Common myeloid progenitor, CD34-positive (primary cell): ENCODE data around the gene LTB4R2.

Experiments
- CTCF ChIA-PET: fragments of 350-600 bp; sonication (Branson Sonifier 250); formaldehyde crosslinking; loops from one replicate; lab custom pipeline; 2021; ENCODE audit warnings: antibody characterized with exemption; lab: Charles Lee
- POLR2A ChIA-PET: fragments of 350-600 bp; sonication (Branson Sonifier 250); formaldehyde crosslinking; loops from one replicate; lab custom pipeline; 2021; ENCODE audit warnings: antibody characterized with exemption; lab: Charles Lee
- DNase-seq, 3 donors: peaks; one replicate each; pipeline versions ENCODE4 v3.0.0 to v3.0.0-alpha.2; 2013
- H3K27ac ChIP-seq, 2 experiments: 1 replicate in 1 of 2; 2 replicates in 1 of 2; pipeline ENCODE4 v1.7.0; 2013; ENCODE audit warnings: inconsistent platforms in 2 of 2, low read length in 2 of 2, mild to moderate bottlenecking in 2 of 2, low read depth in 1 of 2, moderate library complexity in 1 of 2; ENCODE audit not compliant: severe bottlenecking in 2 of 2, insufficient read depth in 1 of 2, poor library complexity in 1 of 2
- H3K27me3 ChIP-seq, 5 experiments: replicated peaks in 2 of 5; 1 replicate in 3 of 5; 2 replicates in 2 of 5; pipeline versions ENCODE4 v1.6.1 to v1.7.0; 2013; ENCODE audit warnings: low read length in 4 of 5, mild to moderate bottlenecking in 2 of 5, moderate library complexity in 2 of 5, inconsistent platforms in 1 of 5; ENCODE audit not compliant: insufficient read depth in 5 of 5, control insufficient read depth in 4 of 5
- H3K36me3 ChIP-seq, 4 experiments: 1 replicate in 2 of 4; 2 replicates in 2 of 4; pipeline versions ENCODE4 v1.6.1 to v1.7.0; 2013; ENCODE audit warnings: low read length in 3 of 4, control low read depth in 1 of 4, mild to moderate bottlenecking in 1 of 4; ENCODE audit not compliant: control insufficient read depth in 4 of 4, insufficient read depth in 4 of 4
- H3K4me1 ChIP-seq, 4 experiments: 1 replicate in 3 of 4; 2 replicates in 1 of 4; pipeline versions ENCODE4 v1.6.1 to v1.7.1; 2013; ENCODE audit warnings: low read length in 3 of 4, mild to moderate bottlenecking in 3 of 4, control low read depth in 1 of 4, inconsistent platforms in 1 of 4, moderate library complexity in 1 of 4; ENCODE audit not compliant: control insufficient read depth in 4 of 4, insufficient read depth in 4 of 4; ENCODE audit errors: control extremely low read depth in 1 of 4
- H3K4me3 ChIP-seq, 7 experiments: 1 replicate in 4 of 7; 2 replicates in 3 of 7; pipeline versions ENCODE4 v1.5.1 to v1.7.0; 2013; ENCODE audit warnings: mild to moderate bottlenecking in 7 of 7, low read length in 6 of 7, moderate library complexity in 6 of 7, inconsistent platforms in 2 of 7, low read depth in 2 of 7, control low read depth in 1 of 7; ENCODE audit not compliant: insufficient read depth in 4 of 7, control insufficient read depth in 1 of 7; ENCODE audit errors: extremely low read depth in 1 of 7
- H3K9me3 ChIP-seq, 5 experiments: 1 replicate in 4 of 5; 2 replicates in 1 of 5; pipeline versions ENCODE4 v1.6.1 to v1.7.1; 2013; ENCODE audit warnings: low read length in 4 of 5, mild to moderate bottlenecking in 2 of 5, inconsistent platforms in 1 of 5, low read depth in 1 of 5, moderate library complexity in 1 of 5; ENCODE audit not compliant: control insufficient read depth in 4 of 5, insufficient read depth in 2 of 5; ENCODE audit errors: control extremely low read depth in 1 of 5
- WGBS: methylation state at CpG from one replicate; pipeline ENCODE4 v1.1.5; 2013; ENCODE audit not compliant: insufficient coverage; 5-methylcytosine and 5-hydroxymethylcytosine counted together

The LTB4R2 gene

DNA sequence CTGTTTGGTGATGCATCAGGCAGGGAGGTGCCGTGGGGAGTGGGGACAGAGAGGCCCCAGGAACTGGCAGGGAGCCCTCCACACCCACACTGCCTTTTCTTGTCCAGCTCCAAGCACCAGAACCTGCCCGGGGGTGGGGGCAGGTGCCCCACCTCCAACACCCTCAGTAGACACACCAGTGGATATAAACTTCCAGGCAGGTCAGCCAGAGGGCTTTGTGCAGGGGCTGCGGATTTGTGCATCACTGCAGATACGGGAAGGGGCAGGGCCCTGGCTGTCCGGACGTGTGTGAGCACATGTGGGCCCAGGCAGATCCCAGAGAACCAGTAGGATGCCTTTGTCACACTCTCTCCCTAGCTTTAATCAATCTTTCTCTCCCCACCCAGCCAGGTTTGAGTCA, 45.6 kb upstream of the LTB4R2 start:
- CTCF ChIA-PET, result interaction anchor here (1.2 to 2.2 kb wide), 8 partner anchors 13 to 44 kb away, joined by 3 to 9 read pairs (median 4); partner anchors contain the start of genes CIDEB and TINF2
- Histone ChIP-seq H3K4me3 (no peak overlapping the region), H3K27me3 (no peaks in the 10 kb centered on the region), H3K36me3 (peaks cover 0 to 33% (median 19%) of the 10 kb centered on the region in 4 experiments), H3K9me3 (no peaks in the 10 kb centered on the region), H3K4me1 (no peaks in the 10 kb centered on the region), H3K27ac (no peak overlapping the region)
- no peak for DNase-seq
- POLR2A ChIA-PET, result no interaction called here
- 85% methylated on average over 5 of the region's 6 CpGs for WGBS

DNA sequence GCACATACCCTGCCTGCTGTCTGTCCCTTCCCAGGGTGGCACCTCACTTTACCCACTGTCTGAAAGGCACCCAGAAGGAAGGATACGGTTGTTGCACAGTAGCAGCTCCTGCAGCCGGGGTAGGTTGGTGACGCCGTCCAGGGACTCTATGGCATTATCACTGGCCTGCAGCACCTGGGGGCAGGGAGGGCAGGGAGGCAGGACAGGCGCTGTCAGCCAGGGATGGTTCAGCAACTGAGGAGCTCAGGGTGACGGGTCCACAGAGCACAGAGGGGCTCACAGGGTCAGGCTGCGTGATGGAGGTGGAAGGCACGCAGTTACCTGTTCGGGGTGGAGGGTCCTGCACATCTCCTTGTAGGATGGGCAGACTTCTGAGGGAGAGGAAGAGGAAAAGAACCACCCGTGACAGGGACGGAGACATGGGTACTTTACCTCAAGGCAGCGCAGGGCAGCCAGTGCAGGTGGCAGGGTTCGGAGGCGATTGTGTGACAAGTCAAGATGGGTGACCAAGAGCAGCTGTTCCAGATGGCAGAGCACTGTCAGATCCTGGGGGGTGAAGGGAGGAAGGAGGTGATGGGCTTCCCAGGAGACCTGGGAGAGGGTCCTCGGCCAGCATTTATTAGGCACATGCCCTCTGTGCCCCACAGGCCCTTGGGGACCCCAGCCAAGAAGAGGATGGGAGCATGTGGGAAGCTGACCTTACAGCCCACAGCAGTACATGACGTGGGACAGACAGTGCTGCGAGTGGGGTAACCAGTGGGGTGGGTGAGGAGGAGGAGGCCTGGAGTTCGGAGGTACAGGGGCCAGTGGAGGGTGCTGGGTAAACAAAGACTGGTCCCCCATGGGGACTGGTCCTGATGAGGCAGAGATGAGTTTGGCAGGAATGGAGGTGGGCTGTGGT, 43.3 kb upstream of the LTB4R2 start:
- ChIA-PET CTCF (interaction anchor here (0.6 to 7.7 kb wide), 6 partner anchors 14 to 158 kb away, joined by 3 to 57 read pairs (median 6); partner anchors contain the start of genes DHRS1, NOP9 and TINF2), POLR2A (no interaction called here)
- Histone ChIP-seq H3K4me1 (peaks cover 0 to 8% (median 4%) of the 10 kb centered on the region in 4 experiments), H3K27ac (no peak overlapping the region), H3K4me3 (no peak overlapping the region), H3K9me3 (no peaks in the 10 kb centered on the region), H3K27me3 (no peaks in the 10 kb centered on the region), H3K36me3 (peaks cover 0 to 34% (median 20%) of the 10 kb centered on the region in 4 experiments)
- 95% methylated on average over 17 of the region's 18 CpGs for WGBS
- no peak for DNase-seq

DNA sequence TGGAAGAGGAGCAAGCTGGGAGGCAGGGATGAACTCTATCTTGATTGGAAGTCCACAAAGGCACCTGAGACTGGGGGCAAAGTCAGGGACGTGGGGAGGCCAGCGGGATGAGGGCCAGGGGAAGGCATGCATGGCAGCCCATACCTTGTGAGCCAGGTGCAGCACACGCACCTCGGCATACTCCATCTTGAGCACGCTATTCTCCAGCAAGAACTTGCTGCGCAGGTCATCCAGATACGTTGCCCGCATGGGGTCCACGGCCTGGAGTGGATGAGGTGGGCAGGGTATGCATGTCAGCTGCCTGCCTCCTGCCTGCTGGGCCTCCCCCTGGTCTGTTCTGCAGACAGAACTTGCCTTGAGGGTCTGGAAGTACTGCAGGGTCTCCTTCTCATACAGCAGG, 42.4 kb upstream of the LTB4R2 start:
- peaks cover 0 to 34% (median 20%) of the 10 kb centered on the region in 4 experiments for H3K36me3 ChIP-seq

DNA sequence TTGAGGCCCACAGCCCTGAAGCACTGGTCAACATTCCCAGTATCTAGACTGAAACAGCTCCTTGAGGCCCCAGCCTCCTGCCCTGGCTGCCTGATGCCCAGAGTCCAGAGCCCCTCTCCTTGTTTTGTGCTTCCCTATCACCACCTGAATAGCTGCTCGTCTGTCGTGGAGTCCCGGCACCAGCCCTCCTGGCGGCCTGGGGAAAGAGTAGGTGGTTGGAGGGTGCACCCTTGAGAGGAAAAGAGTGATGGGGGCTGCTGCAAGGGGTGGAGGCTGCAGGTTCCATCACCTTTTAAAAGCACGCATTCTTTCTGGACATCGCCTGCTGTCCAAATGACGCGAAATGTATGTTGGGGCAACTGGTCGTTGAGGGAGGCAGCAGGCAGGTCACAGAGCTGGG, 41.7 kb upstream of the LTB4R2 start:
- CTCF ChIA-PET, result interaction anchor here (1.3 to 7.7 kb wide), 6 partner anchors 13 to 31 kb away, joined by 3 to 57 read pairs (median 4); partner anchors contain the start of genes DHRS1, NOP9 and TINF2
- Histone ChIP-seq H3K4me1 (peaks cover 0 to 19% (median 11%) of the 10 kb centered on the region in 4 experiments), H3K9me3 (no peaks in the 10 kb centered on the region), H3K27me3 (no peaks in the 10 kb centered on the region), H3K36me3 (peaks cover 0 to 34% (median 20%) of the 10 kb centered on the region in 4 experiments), H3K4me3 (no peak overlapping the region), H3K27ac (no peak overlapping the region)
- WGBS, result 97% methylated on average over 9 of the region's 9 CpGs
- POLR2A ChIA-PET, result no interaction called here
- no peak for DNase-seq

More for the DNA sequence above, 42.4 kb upstream of the LTB4R2 start:
- POLR2A ChIA-PET, result no interaction called here
- Histone ChIP-seq H3K4me3 (no peak overlapping the region), H3K9me3 (no peaks in the 10 kb centered on the region), H3K27ac (no peak overlapping the region), H3K27me3 (no peaks in the 10 kb centered on the region), H3K4me1 (peaks cover 0 to 17% (median 10%) of the 10 kb centered on the region in 4 experiments)
- WGBS, result over 99% methylated on average over 9 of the region's 9 CpGs
- CTCF ChIA-PET, result interaction anchor here (1.4 to 7.7 kb wide), 6 partner anchors 13 to 32 kb away, joined by 3 to 57 read pairs (median 6); partner anchors contain the start of genes DHRS1, NOP9 and TINF2
- no peak for DNase-seq

DNA sequence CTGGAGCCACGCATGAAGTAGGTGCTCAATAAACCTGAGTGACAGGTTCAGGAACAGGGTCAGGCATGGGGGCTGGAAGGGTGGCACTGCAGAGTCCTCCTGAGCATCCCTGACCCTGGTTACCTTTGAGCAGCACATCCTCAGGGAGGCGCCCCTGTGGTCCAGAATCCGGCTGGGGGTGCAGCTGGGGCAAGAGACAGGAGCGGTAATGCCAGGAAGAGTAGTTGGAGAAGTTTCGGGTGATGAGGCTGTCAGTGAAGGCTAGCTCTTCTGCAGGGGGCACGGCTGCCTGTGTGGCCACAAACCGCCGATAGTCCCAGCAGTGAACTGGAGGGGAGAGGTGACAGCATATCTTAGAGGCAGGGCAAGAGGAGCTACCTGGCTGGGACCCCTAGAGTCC, 40.6 kb upstream of the LTB4R2 start:
- no peak overlapping the region for H3K27ac ChIP-seq
- peaks cover 2 to 31% (median 15%) of the 10 kb centered on the region in 4 experiments for H3K4me1 ChIP-seq
- POLR2A ChIA-PET, result no interaction called here
- no peaks in the 10 kb centered on the region for H3K9me3 ChIP-seq
- 99% methylated on average over 8 of the region's 8 CpGs for WGBS
- no peak overlapping the region for H3K4me3 ChIP-seq
- no peak for DNase-seq
- CTCF ChIA-PET, result interaction anchor here (0.8 to 7.7 kb wide), 10 partner anchors 11 to 162 kb away, joined by 4 to 57 read pairs (median 18); partner anchors contain the start of genes CHMP4A, CIDEB, DHRS1 and LTB4R2
- H3K27me3 ChIP-seq, result no peaks in the 10 kb centered on the region
- peaks cover 0 to 34% (median 20%) of the 10 kb centered on the region in 4 experiments for H3K36me3 ChIP-seq

DNA sequence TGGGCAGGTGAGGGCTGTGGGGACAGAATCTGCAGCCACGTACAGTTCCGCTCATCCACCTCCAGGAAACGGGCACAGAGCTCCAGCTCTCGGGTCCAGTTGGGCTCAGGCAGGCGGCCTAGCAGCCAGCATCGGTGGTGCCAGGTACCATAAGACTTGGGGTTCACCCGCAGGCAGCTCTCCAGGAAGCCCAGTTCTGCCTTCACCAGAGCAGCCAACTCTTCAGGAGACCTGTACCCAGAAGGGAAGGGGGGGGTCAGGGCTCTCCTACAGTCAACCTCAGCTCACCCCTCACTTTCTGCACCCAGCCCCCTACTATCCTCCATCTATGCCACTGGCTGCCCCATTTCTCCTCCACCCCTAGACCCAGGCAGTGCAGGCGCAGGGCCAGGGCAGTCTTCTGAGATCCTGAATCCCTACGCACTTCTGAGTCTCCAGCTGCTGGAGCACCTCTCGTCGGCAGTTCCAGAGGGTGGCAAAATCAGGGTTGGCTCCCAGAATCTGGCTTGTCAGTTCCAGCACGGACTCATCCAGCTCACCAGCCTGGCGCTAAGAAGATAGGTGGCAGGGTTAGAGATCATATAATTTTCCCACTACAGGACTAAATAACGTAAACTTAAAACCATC, 39.9 kb upstream of the LTB4R2 start:
- 95% methylated on average over 11 of the region's 14 CpGs for WGBS
- Histone ChIP-seq H3K4me3 (peak overlapping the region in 1 of 7 experiments; percentile 96), H3K36me3 (peaks cover 0 to 34% (median 19%) of the 10 kb centered on the region in 4 experiments), H3K27me3 (no peaks in the 10 kb centered on the region), H3K9me3 (no peaks in the 10 kb centered on the region), H3K4me1 (peaks cover 2 to 32% (median 15%) of the 10 kb centered on the region in 4 experiments), H3K27ac (no peak overlapping the region)
- ChIA-PET POLR2A (interaction anchor here (1.2 to 1.4 kb wide), 2 partner anchors 8 to 19 kb away, joined by 3 to 4 read pairs; no protein-coding TSS in a partner anchor), CTCF (interaction anchor here (0.8 to 7.7 kb wide), 16 partner anchors 11 to 167 kb away, joined by 3 to 57 read pairs (median 5); partner anchors contain the start of genes CHMP4A, CIDEB, DHRS1 and LTB4R2)
- DNase-seq, result no peak
